ENCODE measurements around the gene EIF3L. TPM values are rescaled to one million over a fixed set of nuclear protein-coding genes. Genes with fewer than 3 reads are reported as not detected.

The EIF3L gene
- total and polyA plus RNA-seq, 10 of the 15 experiments (the other 5 are each of a cell fraction or from before 2014, with no cell fraction given): 294 to 1,037 (median 618) TPM

DNA sequence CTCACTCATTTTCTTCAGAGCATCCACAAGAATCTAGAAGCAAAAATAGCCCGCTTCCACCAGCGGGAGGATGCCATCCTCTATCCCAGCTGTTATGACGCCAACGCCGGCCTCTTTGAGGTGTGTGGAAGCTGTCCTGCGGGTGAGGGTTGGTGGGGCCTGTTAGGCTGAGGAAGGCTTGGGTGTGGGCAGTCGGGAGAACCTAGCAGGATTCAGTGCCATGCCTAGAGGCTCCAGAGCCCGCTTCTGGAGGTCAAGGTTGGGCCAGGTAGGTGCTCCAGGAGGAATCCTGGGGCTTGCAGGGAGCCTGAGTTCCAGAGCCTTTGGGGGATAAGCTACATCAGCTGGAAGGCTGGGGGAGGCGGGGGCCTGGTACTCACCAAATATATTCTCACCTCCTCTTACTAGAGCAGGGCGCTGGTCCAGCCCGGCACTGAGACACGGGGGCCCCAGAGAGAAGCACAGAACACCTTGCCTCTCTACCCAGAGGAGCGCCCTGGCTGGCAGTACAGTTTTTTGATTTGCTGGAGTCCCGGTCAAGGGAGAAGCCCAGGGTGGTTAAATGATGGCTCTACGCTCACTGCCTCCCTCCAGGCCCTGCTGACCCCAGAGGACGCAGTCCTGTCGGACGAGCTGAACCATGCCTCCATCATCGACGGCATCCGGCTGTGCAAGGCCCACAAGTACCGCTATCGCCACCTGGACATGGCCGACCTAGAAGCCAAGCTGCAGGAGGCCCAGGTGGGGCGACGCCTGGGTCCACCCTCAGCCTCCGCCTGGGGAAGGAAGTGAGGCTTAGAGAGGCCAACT, 36.1 kb upstream of the EIF3L start (continued):
- TF ChIP-seq, protein P1, sequence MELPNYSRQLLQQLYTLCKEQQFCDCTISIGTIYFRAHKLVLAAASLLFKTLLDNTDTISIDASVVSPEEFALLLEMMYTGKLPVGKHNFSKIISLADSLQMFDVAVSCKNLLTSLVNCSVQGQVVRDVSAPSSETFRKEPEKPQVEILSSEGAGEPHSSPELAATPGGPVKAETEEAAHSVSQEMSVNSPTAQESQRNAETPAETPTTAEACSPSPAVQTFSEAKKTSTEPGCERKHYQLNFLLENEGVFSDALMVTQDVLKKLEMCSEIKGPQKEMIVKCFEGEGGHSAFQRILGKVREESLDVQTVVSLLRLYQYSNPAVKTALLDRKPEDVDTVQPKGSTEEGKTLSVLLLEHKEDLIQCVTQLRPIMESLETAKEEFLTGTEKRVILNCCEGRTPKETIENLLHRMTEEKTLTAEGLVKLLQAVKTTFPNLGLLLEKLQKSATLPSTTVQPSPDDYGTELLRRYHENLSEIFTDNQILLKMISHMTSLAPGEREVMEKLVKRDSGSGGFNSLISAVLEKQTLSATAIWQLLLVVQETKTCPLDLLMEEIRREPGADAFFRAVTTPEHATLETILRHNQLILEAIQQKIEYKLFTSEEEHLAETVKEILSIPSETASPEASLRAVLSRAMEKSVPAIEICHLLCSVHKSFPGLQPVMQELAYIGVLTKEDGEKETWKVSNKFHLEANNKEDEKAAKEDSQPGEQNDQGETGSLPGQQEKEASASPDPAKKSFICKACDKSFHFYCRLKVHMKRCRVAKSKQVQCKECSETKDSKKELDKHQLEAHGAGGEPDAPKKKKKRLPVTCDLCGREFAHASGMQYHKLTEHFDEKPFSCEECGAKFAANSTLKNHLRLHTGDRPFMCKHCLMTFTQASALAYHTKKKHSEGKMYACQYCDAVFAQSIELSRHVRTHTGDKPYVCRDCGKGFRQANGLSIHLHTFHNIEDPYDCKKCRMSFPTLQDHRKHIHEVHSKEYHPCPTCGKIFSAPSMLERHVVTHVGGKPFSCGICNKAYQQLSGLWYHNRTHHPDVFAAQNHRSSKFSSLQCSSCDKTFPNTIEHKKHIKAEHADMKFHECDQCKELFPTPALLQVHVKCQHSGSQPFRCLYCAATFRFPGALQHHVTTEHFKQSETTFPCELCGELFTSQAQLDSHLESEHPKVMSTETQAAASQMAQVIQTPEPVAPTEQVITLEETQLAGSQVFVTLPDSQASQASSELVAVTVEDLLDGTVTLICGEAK (IDR thresholded peaks at IDR 0.05; ENCODE audit: borderline replicate concordance): no peak
- TF ChIP-seq STAT1 (conservative IDR thresholded peaks at IDR 0.05): no peak

DNA sequence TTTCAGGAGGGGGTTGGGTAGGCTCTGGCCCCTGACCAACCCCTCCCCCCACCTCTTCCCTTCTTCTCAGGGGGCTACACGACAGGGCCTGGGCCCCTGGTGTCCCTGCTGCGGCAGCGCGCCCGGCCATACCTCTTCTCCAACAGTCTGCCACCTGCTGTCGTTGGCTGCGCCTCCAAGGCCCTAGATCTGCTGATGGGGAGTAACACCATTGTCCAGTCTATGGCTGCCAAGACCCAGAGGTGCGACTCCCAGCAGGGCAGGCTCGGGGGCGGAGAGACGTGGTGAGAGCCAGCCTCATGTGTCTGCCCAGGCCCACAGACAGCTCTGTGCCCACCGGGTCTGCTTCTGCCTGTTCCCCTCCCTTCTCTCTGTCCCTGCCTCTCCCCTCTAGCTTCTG, 33.6 kb upstream of the EIF3L start:
- intact Hi-C loops (cut with micrococcal nuclease; ENCODE audit: unreplicated experiment): loop anchor here (5.0 kb wide), 1 partner anchor 117 kb away; no protein-coding TSS in a partner anchor
- no peaks in the 10 kb centered on the region for H3K9me3 ChIP-seq (replicated peaks; ENCODE audit: control insufficient read depth, insufficient read depth, low read length)
- H3K79me2 ChIP-seq (ENCODE audit: control insufficient read depth, insufficient read depth, low read length): no peaks in the 10 kb centered on the region
- in situ Hi-C loops (cut with MboI): loop anchor here (5.0 kb wide), 2 partner anchors 47 to 147 kb away; no protein-coding TSS in a partner anchor
- ATAC-seq (no peak), DNase-seq (ENCODE audit: low read depth, low spot score) (no peak), FAIRE-seq (no peak)
- ChIA-PET CTCF (interaction anchor here (0.7 to 8.7 kb wide), 6 partner anchors 48 to 274 kb away, joined by 3 to 121 read pairs (median 4); no protein-coding TSS in a partner anchor), POLR2A (no interaction called here), SMC1A (ENCODE audit: uncharacterized antibody, unreplicated experiment) (interaction anchor here (1.2 to 5.2 kb wide), 2 partner anchors 47 to 150 kb away, joined by 3 to 53 read pairs; no protein-coding TSS in a partner anchor), RAD21 (ENCODE audit: unreplicated experiment) (no interaction called here)
- no peaks in the 10 kb centered on the region for H4K20me1 ChIP-seq (ENCODE audit: control insufficient read depth, insufficient read depth)
- no peaks in the 10 kb centered on the region for H3K36me3 ChIP-seq (ENCODE audit: control insufficient read depth in 2 of 2, insufficient read depth in 2 of 2, low read length in 1 of 2)
- H3K4me2 ChIP-seq (ENCODE audit: control insufficient read depth, insufficient read depth): no peak overlapping the region
- H2AFZ ChIP-seq (ENCODE audit: control insufficient read depth, low read depth, low read length): no peak overlapping the region
- no peak overlapping the region for H3K27ac ChIP-seq (ENCODE audit: control insufficient read depth, insufficient read depth)
- H3K4me3 ChIP-seq: no peak overlapping the region
- no peak overlapping the region for H3K9ac ChIP-seq (ENCODE audit: control insufficient read depth, insufficient read depth, low read length)
- peaks cover 0 to 2% of the 10 kb centered on the region in 2 experiments; a peak in 2 of 4 replicates for H3K27me3 ChIP-seq (replicated peaks in 1 of 2; ENCODE audit: control insufficient read depth in 2 of 2, insufficient read depth in 2 of 2, low read length in 1 of 2)
- H3K4me1 ChIP-seq (ENCODE audit: control insufficient read depth, insufficient read depth, low read length): peaks cover 10% of the 10 kb centered on the region
- BruUV-seq (replicated peaks): no TSS peak
- 70% methylated on average over 5 of the region's 12 CpGs for WGBS (ENCODE audit: insufficient coverage, insufficient replicate concordance, low lambda C conversion rate, missing lambda C conversion rate)
- TF ChIP-seq, protein P2, sequence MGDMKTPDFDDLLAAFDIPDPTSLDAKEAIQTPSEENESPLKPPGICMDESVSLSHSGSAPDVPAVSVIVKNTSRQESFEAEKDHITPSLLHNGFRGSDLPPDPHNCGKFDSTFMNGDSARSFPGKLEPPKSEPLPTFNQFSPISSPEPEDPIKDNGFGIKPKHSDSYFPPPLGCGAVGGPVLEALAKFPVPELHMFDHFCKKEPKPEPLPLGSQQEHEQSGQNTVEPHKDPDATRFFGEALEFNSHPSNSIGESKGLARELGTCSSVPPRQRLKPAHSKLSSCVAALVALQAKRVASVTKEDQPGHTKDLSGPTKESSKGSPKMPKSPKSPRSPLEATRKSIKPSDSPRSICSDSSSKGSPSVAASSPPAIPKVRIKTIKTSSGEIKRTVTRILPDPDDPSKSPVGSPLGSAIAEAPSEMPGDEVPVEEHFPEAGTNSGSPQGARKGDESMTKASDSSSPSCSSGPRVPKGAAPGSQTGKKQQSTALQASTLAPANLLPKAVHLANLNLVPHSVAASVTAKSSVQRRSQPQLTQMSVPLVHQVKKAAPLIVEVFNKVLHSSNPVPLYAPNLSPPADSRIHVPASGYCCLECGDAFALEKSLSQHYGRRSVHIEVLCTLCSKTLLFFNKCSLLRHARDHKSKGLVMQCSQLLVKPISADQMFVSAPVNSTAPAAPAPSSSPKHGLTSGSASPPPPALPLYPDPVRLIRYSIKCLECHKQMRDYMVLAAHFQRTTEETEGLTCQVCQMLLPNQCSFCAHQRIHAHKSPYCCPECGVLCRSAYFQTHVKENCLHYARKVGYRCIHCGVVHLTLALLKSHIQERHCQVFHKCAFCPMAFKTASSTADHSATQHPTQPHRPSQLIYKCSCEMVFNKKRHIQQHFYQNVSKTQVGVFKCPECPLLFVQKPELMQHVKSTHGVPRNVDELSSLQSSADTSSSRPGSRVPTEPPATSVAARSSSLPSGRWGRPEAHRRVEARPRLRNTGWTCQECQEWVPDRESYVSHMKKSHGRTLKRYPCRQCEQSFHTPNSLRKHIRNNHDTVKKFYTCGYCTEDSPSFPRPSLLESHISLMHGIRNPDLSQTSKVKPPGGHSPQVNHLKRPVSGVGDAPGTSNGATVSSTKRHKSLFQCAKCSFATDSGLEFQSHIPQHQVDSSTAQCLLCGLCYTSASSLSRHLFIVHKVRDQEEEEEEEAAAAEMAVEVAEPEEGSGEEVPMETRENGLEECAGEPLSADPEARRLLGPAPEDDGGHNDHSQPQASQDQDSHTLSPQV (IDR thresholded peaks at IDR 0.05): no peak
- TF ChIP-seq, protein P3, sequence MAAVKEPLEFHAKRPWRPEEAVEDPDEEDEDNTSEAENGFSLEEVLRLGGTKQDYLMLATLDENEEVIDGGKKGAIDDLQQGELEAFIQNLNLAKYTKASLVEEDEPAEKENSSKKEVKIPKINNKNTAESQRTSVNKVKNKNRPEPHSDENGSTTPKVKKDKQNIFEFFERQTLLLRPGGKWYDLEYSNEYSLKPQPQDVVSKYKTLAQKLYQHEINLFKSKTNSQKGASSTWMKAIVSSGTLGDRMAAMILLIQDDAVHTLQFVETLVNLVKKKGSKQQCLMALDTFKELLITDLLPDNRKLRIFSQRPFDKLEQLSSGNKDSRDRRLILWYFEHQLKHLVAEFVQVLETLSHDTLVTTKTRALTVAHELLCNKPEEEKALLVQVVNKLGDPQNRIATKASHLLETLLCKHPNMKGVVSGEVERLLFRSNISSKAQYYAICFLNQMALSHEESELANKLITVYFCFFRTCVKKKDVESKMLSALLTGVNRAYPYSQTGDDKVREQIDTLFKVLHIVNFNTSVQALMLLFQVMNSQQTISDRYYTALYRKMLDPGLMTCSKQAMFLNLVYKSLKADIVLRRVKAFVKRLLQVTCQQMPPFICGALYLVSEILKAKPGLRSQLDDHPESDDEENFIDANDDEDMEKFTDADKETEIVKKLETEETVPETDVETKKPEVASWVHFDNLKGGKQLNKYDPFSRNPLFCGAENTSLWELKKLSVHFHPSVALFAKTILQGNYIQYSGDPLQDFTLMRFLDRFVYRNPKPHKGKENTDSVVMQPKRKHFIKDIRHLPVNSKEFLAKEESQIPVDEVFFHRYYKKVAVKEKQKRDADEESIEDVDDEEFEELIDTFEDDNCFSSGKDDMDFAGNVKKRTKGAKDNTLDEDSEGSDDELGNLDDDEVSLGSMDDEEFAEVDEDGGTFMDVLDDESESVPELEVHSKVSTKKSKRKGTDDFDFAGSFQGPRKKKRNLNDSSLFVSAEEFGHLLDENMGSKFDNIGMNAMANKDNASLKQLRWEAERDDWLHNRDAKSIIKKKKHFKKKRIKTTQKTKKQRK (IDR thresholded peaks at IDR 0.05; ENCODE audit: low read depth, low read length): no peak
- TF ChIP-seq ZNF274 (IDR thresholded peaks at IDR 0.05; ENCODE audit: insufficient read depth, insufficient read length) (no peak), TBL1XR1 (IDR thresholded peaks at IDR 0.05; ENCODE audit: low read depth, low read length) (no peak), ZNF622 (IDR thresholded peaks at IDR 0.05) (no peak), POLR2A (IDR thresholded peaks at IDR 0.05; ENCODE audit: low read depth, low read length) (no peak), NRF1 (conservative IDR thresholded peaks at IDR 0.05; ENCODE audit: low read depth, low read length) (no peak)
